HG02642 (cell line): ENCODE data around the gene HELZ.
"Not testable (repeated sequence)": the region's sequence is repeated elsewhere in the genome, so short reads cannot be mapped to it uniquely, and the experiment has no call there.

Source experiments
- ATAC-seq: cut with Tn5 transposase; IDR thresholded peaks from one replicate; pipeline ENCODE4 v1.9.1; 2021; ENCODE audit warnings: mild to moderate bottlenecking; ENCODE audit not compliant: unreplicated experiment, poor library complexity

Gene HELZ

DNA sequence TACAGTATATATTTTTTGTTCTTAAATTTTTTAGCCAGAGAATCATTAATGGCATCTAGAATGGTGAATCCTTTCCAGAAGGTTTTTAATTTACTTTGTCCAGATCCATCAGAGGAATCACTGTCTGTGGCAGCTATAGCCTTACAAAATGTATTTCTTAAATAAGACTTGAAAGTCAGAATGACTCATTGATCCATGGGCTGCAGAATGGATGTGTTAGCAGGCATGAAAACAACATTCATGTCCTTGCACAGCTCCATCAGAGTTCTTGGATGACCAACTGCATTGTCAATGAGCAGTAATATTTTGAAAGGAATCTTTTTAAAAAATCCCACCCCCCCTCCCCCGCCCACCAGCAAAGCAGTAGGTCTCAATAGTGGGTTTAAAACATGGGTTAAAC is 149.2 kb downstream of the HELZ start:
- ATAC-seq: no peak

DNA sequence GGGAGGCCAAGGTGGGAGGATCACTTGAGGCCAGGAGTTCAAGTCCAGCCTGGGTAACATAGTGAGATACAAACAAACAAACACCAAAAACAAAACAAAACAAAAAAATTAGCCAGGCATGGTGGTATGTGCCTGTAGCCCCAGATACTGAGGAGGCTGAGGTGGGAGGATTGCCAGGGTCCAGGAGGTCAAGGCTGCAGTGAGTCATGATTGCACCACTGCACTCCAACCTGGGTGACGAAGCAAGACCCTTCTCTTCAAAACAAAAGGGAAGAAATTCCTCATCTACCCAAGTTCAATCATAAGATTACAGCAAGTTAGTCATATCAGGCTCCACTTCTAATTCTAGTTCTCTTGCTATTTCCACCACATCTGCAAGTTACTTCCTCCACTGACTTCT is 149.7 kb downstream of the HELZ start:
- ATAC-seq: not testable (repeated sequence)

DNA sequence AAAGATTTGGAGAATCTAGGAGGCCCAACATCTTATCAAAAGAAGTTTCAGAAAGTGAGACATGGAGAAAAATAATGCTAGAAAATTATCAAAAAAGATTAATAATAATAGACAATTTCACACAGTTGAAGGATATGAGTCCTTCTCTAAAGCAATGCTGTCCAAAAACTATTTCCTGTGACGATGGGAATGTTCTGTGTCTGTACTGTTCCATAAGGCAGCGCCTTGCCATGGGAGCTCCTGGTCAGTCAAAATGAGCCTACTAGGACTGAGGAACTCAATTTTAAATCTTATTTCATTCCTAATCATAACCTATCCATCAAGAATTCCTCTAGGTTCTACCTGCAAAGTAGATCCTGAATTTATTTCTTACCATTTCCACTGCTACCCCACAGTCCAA is 151.6 kb downstream of the HELZ start:
- no peak for ATAC-seq

DNA sequence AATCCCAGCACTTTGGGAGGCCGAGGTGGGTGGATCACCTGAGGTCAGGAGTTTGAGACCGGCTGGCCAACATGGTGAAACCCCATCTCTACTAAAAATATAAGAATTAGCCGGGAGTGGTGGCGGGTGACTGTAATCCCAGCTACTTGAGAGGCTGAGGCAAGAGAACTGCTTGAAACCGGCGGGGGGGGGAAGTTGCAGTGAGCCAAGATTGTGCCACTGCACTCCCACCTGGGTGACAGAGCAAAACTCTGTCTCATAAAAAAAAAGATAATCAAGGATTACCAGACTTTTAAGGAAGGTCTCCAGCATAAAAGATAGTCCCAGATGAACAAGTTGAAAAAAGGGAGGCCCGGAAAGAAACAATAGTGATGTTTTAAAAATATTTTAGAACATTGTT is 152.3 kb downstream of the HELZ start:
- not testable (repeated sequence) for ATAC-seq

DNA sequence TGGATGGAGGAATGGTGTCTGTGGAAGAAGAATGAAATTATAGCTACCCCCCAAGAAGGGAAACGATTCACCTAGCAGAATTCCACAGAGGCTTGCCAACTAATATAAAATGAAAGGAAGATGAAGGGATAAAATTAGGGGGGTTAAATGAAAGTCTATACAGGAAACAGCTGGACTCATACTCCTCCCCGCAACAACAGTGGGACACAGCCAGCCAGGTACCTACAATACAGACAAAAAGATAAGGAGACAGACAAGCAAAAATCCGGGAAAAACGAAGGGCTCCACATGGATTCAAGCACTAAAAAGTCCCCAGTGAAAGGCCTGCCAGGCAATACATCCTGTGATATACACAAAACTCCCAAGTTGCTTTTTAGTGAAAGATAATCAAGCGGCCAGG is 152.7 kb downstream of the HELZ start:
- no peak for ATAC-seq

DNA sequence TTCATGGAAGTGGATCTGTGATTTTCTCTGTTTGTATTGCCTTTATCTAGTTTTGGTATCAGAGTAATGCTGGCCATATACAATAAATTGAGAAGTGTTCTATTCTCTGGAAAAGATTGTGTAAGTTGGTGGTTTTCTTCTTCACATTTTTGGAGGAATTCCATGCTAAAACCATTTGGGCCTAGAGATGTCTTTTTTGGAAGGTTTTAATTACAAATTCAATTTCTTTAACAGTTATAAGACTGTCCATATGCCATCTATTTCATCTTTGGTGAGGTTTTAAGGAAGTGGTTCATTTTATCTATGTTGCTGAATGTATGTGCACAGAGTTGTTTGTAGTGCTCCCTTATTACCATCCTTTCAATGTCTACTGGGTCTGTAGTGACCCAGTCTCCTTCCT is 154.7 kb downstream of the HELZ start:
- ATAC-seq: no peak

DNA sequence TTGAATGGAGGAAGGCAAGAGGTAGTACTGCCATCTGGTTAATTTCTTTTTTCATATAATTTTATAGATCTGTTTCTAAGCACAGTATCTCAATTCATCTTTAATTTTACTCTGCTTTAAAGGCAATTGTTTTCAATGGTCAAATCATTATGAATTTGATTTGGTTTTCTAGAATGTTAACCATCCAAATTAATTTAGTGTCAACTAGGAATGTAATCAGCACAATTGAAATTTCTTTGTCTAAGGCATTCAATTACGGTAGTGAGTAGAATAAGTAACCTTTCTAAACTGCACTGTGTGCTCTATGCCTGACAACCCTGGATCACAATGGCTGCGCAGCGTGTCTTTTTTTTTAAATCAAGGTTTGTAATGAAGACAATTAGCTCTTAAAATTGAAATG is 156.4 kb downstream of the HELZ start:
- no peak for ATAC-seq

DNA sequence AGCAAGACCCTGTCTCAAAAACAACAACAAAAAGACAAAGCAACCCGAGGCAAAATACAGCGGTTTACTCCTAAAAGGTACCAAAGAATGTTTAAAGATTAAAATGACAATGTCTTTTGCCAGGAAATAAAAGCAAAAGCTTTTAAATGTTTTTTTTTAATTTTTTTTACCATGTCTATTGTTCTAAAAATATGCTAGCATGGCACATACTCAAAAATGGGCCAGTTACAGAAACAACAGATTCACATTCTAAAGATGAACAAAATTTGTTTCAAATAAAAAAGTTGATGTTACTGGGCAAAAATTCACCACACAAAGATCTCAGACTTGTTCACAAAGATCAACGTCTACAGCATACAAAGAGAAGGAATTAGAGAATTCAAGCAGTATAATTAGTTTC is 159.6 kb downstream of the HELZ start:
- ATAC-seq: no peak

DNA sequence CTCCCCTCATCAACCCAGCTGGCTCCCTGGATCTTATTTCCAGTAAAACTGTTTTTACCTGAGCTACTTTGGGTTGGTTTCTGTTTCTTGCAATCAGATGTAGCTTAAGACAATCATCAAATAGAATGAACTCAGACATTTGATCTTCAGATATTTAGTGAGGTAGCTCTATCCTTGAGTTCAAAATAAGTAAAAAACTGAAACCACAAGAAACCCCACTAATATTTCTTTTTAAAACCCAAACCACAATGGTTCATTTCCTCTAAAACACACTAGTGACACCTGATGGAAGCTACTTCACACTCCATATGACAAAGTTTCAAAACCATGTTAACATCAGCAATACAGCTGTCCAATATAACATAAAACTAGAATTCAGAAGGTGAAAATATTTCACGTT is 162.9 kb downstream of the HELZ start:
- peak; percentile 69 for ATAC-seq

DNA sequence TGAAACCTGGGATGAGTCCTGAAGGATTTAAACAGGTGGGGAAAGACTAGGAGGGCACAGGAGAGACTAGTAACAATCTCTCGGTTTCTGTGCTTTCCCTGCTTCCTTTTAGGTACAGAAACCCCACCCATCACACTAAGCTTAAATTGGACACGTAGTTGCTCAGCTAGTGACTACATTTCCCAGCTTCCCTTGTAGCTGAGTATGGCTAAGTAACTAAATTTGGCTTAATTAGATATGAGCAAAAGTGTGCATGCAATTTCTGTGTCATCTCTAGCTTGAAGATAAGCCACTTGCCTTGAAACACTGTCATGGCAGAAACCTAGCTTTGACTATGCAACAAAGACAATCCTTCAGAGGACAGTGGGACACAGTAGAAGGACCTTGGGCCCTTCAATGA is 164.2 kb downstream of the HELZ start:
- ATAC-seq: no peak

DNA sequence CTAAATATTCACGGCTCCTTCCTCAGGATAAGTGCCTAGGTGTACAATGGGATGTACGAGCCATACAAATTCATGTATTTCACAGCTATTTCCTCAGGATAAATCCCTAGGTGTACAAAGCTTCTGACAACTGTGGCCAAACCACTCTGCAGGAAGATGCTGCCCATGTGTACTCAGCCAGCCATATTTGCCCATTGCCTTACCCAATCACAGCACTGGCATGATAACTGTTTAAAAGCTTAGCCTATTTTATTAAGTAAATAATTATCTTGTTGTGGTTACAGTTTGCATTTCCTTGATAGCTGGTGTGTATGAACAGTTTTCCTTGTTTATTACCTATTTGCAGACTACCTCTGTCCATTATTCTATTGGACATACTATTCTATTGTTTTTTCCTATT is 165.5 kb downstream of the HELZ start:
- ATAC-seq: no peak

DNA sequence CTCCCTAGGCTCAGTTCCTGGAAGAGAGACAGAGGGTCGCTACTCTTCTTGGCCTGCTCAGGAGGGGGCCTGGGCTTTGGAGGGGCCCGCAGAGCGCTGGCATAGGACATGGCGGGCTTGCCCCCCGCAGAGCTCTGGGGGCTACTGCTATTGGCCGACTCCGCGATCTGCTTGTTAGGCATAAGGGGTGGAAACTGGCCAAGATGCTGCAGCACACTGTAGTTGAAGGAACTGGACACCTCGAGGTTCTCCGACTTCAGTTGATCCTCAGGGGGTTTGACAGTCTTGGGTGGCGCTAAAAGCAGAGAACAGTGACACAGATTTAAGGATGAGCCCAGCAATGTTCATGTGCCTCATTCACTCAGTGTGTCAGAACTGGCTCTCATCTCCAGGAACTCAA is 166.7 kb downstream of the HELZ start:
- ATAC-seq: no peak

DNA sequence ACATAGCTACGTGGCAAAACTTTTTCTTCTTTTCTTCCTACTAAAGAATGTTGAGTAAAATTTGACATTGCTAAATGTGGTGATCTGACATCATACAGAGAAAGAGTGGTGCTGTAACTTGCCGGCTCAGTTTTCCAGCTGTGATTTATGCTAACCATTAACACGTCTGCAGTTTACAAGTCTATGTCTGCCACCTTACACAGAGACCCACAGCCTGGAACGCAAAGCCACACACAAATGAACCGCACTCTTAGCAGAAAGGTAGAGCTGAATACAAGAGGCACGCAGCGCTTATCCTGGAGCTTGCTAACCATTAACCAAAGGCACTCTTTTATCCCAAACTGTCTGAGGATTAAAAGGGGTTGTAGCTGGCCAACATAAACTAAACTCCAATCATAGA is 168.7 kb downstream of the HELZ start:
- ATAC-seq: no peak

DNA sequence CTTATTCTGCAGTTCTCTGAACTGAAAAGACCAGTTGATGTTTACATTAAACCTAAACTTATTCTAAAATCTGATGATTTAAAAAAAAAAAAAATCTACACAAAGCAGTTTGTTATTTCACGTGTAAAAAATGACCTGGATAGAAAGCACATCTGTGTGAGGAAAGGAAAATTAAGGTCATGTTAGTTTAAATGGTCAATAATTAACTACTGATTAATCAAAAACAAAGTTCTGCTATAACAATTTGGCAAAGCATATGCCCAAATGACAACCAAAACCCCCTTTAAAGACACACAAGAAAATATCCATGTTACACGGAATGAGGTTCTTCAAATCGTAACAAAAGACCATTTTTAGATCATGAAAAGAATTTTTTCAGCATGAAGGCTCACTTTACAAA is 170.2 kb downstream of the HELZ start:
- ATAC-seq: no peak

DNA sequence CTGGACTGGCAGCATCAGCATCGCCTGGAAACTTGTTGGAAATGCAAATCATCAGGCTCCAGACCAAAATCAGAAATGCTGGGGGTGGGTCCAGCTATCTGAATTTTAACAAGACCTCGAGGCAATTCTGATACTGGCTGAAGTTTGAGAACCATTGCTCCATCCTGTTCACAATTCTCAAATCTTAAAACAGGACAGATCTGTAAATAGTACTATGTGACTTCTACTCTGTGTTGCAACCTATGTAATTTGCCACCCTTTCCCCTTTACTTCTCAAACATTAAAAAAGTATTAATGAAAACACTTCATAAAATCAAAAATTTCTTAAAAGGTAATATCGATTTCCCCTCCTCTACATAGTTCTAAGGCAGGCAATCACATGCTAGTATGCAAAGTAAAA is 172.1 kb downstream of the HELZ start:
- no peak for ATAC-seq

DNA sequence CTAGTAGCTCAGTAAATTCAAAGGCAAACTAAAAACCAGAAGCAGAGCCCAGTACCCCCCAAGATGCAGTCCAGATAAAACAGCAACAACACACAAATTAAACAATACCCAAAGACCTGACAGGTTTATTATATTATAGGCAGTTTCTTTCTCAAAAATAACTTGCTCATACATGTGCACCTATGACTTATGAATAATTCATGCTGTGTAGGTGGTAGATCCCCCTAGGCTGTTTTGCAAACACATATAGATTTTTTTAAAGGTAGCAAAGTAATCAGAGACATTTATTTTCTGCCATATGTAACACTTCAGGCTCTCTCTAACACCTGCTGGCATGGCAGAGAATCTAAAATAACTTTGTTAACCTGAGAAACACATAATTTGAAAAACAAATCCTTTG is 173.4 kb downstream of the HELZ start:
- ATAC-seq: no peak

DNA sequence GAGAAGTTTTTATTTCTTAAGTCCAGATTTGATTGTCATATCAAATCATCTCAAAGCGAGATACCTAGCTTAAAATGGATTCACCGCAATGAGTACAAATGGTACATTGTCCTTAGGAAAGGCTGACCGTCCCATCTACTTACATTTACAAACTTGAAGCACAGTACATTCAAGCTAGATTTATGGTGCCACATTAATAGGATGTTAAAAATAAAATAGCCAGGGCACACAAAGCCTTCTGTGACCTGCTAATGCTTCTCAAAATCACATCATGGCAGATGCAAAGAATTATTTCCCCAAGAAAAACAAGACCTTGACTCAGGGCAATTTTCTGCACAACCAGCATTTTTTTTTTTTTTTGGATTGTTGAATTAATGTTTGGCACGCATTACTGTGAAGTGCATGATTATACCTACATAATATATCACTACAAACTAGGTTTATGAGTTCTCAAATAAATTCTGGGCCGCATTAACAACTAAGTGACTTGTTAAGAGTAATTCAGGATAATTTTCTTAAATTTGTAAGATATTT is 175.3 kb downstream of the HELZ start:
- ATAC-seq: no peak

DNA sequence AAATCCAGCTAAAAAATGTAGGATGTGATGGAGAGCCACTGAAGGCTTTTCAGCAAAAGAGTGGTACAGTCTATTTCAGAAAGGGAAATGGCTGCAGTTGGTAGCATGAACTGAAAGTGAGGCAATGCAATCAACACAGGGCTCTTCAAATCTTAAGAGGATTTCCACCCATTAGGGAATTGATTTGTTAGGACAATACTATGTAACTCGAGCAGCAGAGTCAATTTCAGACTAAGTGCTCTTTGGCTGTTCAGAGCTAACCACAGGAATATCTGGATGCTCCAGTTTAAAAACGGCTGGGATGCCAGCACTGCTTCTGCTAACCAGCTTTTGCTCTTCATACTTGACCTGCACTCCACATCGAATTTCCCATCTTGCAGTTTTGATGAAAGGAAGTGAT is 176.0 kb downstream of the HELZ start:
- ATAC-seq: no peak

DNA sequence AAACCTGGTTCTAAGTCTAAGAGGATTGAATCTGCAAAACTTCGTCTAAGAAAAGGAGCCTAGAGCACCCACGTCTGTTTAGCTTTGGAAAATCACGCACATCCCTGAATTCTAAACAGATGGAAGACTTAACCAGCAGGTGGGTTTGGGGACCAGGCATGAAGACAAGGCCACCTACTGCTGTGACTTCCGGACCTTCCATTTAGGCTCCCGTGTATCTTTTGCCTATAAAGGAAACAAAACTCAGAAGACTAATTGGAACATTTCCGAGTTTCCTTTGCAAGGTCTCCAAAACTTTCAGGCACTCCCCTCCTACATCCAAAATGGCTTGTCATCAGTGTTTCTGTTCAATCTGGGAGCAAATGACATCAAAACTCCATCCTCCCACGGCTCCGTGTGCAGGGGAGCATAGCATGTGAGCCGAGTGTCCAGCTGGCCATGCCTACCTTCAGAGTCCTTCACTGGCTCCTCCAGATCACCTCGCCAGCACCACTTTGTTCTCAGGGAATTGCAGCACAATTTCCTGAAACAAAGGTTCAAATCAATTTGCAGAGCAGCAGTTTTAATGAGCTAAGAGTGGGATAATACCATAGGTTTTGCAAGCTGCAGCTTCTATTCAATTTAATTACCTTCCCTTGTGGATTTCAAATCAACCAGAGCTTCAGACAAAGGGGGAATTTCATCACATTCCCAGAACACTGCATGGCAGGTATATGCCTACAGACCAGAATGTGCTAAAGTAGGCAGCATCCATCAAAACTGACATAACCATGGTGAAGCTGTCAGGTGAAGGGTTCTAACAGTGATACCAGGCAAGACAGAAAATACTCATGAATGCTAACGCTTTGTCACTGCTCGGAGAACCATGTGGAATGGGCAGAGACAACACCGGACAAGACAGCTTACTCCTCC is 177.2 kb downstream of the HELZ start:
- ATAC-seq: no peak

DNA sequence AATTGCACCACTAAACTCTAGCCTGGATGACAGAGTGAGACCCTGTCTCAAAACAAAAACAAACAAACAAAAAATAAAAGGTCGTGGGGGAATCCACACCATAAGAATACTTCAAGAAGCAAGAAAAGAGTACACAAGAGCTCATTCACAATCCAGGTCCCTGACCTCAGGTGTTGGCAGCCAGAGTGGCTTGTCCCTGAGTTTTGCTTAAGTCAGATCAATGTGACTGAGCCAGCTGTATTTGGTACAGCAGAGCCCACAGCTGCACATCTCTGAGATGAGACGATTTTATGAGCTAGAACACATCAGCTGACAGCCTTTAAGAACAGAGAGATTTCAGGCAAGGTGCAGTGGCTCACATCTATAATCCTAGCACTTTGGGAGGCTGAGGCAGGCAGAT is 178.3 kb downstream of the HELZ start:
- no peak for ATAC-seq

DNA sequence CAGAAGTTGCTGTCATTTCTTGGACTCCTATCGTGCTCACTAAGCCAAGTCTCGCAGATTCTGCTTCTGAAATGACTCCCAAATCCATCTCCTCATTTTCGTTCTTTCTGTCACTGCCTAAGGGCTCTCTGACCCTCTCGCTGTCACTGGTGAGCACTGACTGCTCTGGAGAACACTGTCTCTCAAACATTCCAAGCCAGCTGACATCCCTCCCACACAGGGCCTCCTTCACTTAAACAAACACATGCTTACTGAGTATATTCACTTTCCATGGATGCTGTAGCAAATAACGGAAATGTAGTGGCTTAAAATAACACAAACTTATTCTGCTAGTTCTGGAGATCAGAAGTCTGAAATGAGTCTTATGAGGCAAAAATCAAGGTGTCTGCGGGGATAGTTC is 181.9 kb downstream of the HELZ start:
- ATAC-seq: no peak

DNA sequence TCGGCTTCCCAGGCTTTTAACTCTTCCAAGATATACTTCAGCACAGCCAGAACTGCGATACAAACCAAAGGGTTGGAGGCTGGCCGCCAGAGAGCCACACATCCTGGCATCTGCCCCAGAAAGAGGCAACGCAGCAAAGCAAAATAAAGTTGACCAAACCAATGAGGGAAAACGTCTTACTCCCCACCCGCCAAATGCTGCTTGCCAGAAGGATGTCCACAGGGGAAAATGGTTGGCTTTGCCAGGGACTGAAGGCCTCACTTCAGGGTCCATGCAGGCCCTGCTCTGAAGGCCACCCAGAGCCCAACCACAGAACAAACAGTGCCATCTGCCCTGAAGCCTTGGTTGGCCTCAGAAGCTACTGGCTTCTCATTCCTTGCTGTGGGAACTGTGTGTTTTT is 185.6 kb downstream of the HELZ start:
- ATAC-seq: no peak
